T-cell (primary cell): Measurements from ENCODE around the gene NEDD8. TPM values are rescaled to one million over a fixed set of nuclear protein-coding genes. Genes with fewer than 3 reads are reported as not detected.

Experiments used
- ATAC-seq, 4 experiments: fragments of 200-7000 bp in 3 of 4; fragments of 150-1000 bp in 1 of 4; cut with Tn5 transposase; replicated peaks in 1 of 4; 1 replicate in 3 of 4; 2 replicates in 1 of 4; pipeline ENCODE4 v1.10.0; 2021; ENCODE audit warnings: moderate library complexity in 3 of 4, mild to moderate bottlenecking in 2 of 4, moderate number of reproducible peaks in 1 of 4
- CTCF ChIA-PET, 2 donors: fragments of 300-600 bp; sonication (Branson Sonifier 250); formaldehyde crosslinking; loops; one replicate each; lab custom pipeline; 2022; ENCODE audit warnings: antibody characterized with exemption in 2 of 2; lab: Charles Lee
- POLR2A ChIA-PET, 2 donors: fragments of 300-600 bp; sonication (Branson Sonifier 250); formaldehyde crosslinking; loops; one replicate each; lab custom pipeline; 2022; ENCODE audit warnings: antibody characterized with exemption in 2 of 2; lab: Charles Lee
- DNase-seq, 35 experiments: peaks; one replicate each; pipeline versions ENCODE4 v3.0.0 to v3.0.0-alpha.2; 2013 to 2023
- H3K27ac ChIP-seq: one replicate; pipeline ENCODE4 v1.5.1; 2013; ENCODE audit warnings: low read length
- H3K27me3 ChIP-seq, 2 experiments: replicated peaks in 1 of 2; 1 replicate in 1 of 2; 2 replicates in 1 of 2; pipeline versions ENCODE4 v1.6.1 to v1.7.0; 2013; ENCODE audit warnings: low read length in 1 of 2, mixed read lengths in 1 of 2; ENCODE audit not compliant: control insufficient read depth in 2 of 2, insufficient read depth in 2 of 2; ENCODE audit errors: extremely low read depth in 1 of 2
- H3K36me3 ChIP-seq, 2 donors: 1 replicate in 1 of 2; 2 replicates in 1 of 2; pipeline versions ENCODE4 v1.6.1 to v1.7.0; 2013; ENCODE audit warnings: low read length in 1 of 2; ENCODE audit not compliant: control insufficient read depth in 2 of 2, insufficient read depth in 1 of 2; ENCODE audit errors: extremely low read depth in 1 of 2
- H3K4me1 ChIP-seq, 2 experiments: 1 replicate in 1 of 2; 2 replicates in 1 of 2; pipeline versions ENCODE4 v1.6.1 to v1.7.0; 2013; ENCODE audit warnings: low read length in 2 of 2, mixed read lengths in 1 of 2; ENCODE audit not compliant: insufficient read depth in 2 of 2, control insufficient read depth in 1 of 2; ENCODE audit errors: extremely low read depth in 1 of 2
- H3K4me3 ChIP-seq, 2 donors: 1 replicate in 1 of 2; 2 replicates in 1 of 2; pipeline versions ENCODE4 v1.5.1 to v1.7.0; 2013; ENCODE audit warnings: mild to moderate bottlenecking in 2 of 2, low read length in 1 of 2, moderate library complexity in 1 of 2; ENCODE audit not compliant: control insufficient read depth in 1 of 2; ENCODE audit errors: extremely low read depth in 1 of 2
- H3K9me3 ChIP-seq: 2 replicates; pipeline ENCODE4 v1.7.0; 2013
- H3K27ac Mint-ChIP-seq, 2 donors: one replicate each; pipeline ENCODE4 v1.8.0; 2020 to 2021; ENCODE audit warnings: mild to moderate bottlenecking in 2 of 2, mixed read lengths in 2 of 2
- H3K27me3 Mint-ChIP-seq, 2 donors: one replicate each; pipeline ENCODE4 v1.8.0; 2021 to 2022; ENCODE audit warnings: mixed read lengths in 2 of 2
- H3K36me3 Mint-ChIP-seq: one replicate; pipeline ENCODE4 v1.8.0; 2021; ENCODE audit warnings: mixed read lengths
- H3K4me1 Mint-ChIP-seq, 3 donors: one replicate each; pipeline ENCODE4 v1.8.0; 2020 to 2022; ENCODE audit warnings: mixed read lengths in 3 of 3, mild to moderate bottlenecking in 1 of 3
- H3K4me3 Mint-ChIP-seq, 3 donors: one replicate each; pipeline ENCODE4 v1.8.0; 2020 to 2022; ENCODE audit warnings: mild to moderate bottlenecking in 3 of 3, mixed read lengths in 3 of 3, moderate library complexity in 3 of 3
- H3K9me3 Mint-ChIP-seq, 3 donors: one replicate each; pipeline ENCODE4 v1.8.0; 2020 to 2022; ENCODE audit warnings: mixed read lengths in 3 of 3
- WGBS: methylation state at CpG from one replicate; pipeline ENCODE4 v1.1.5; 2013; ENCODE audit warnings: missing lambda C conversion rate; ENCODE audit not compliant: insufficient coverage; 5-methylcytosine and 5-hydroxymethylcytosine counted together
- total RNA-seq, 35 experiments: library from RNA in 6 of 35; stranded (reverse) in 6 of 35; fragments of 120-200 nt in 1 of 35; gene quantifications; one replicate each; pipeline versions ENCODE4 v1.2.1 to v1.2.4 and lab custom pipeline; 2013 to 2026

The NEDD8 gene
- total RNA-seq, 5 donors from 2014 or later (not counting 1 experiment from before 2014, with no cell fraction given), result 92.1 to 107 (median 101) TPM

GRCh38 chr14:24172871-24173281 lies 59.3 kb downstream of the NEDD8 start:
- Mint-ChIP-seq H3K36me3 (peaks cover 24% of the 10 kb centered on the region), H3K9me3 (no peaks in the 10 kb centered on the region), H3K27ac (peak overlapping the region; percentile 41 to 87), H3K4me1 (peaks cover 22 to 44% (median 29%) of the 10 kb centered on the region in 3 donors), H3K27me3 (no peaks in the 10 kb centered on the region), H3K4me3 (peak overlapping the region in 2 of 3 donors; percentile 86 to 91)
- no peaks in the 10 kb centered on the region for H3K27me3 ChIP-seq
- no peak overlapping the region for H3K27ac ChIP-seq
- ChIA-PET CTCF (interaction anchor here in 1 of 2 donors (0.5 kb wide), 1 partner anchor 12 kb away, joined by 3 read pairs; the partner anchor contains the start of gene IRF9), POLR2A (interaction anchor here in 1 of 2 donors (0.9 kb wide), 1 partner anchor 12 kb away, joined by 3 read pairs; the partner anchor contains the start of gene IRF9)
- H3K9me3 ChIP-seq, result no peaks in the 10 kb centered on the region
- no peak overlapping the region for H3K4me3 ChIP-seq
- ATAC-seq (no peak), DNase-seq (peak in 1 of 35 experiments; percentile 25)
- peaks cover 4 to 26% of the 10 kb centered on the region in 2 donors for H3K36me3 ChIP-seq
- H3K4me1 ChIP-seq, result peaks cover 2 to 28% of the 10 kb centered on the region in 2 experiments
- WGBS, result 85% methylated on average over 13 of the region's 20 CpGs

GRCh38 chr14:24172261-24172860 lies 59.8 kb downstream of the NEDD8 start:
- no peak for ATAC-seq
- peaks cover 29% of the 10 kb centered on the region for H3K36me3 Mint-ChIP-seq

GRCh38 chr14:24171422-24172260 lies 60.5 kb downstream of the NEDD8 start, which contains the start of gene REC8:
REC8 (plus strand) TSS chr14:24172080; CDS start chr14:24172553, 473 bp downstream.
- Mint-ChIP-seq H3K36me3 (peaks cover 34% of the 10 kb centered on the region), H3K4me3 (peak within 1 kb of the TSS; percentile 79 to 91 (median 86)), H3K27ac (peak within 1 kb of the TSS; percentile 87 to 93), H3K4me1 (peaks cover 26 to 52% (median 37%) of the 10 kb centered on the region in 3 donors), H3K9me3 (no peaks in the 10 kb centered on the region), H3K27me3 (no peaks in the 10 kb centered on the region)
- H3K36me3 ChIP-seq, result peaks cover 3 to 22% of the 10 kb centered on the region in 2 donors
- DNase-seq (peak; percentile 47 to 87 (median 77)), ATAC-seq (peak; percentile 79 to 88 (median 85))
- ChIA-PET CTCF (interaction anchor here in 1 of 2 donors (0.6 to 0.7 kb wide), 2 partner anchors 9 to 11 kb away, joined by 3 to 4 read pairs; partner anchors contain the start of gene IRF9), POLR2A (interaction anchor here (0.5 to 1.2 kb wide), 6 partner anchors 8 to 227 kb away, joined by 4 to 9 read pairs (median 4); partner anchors contain the start of gene NYNRIN (in 1 of the 2))
- peak within 1 kb of the TSS; percentile 48 to 58 for H3K4me3 ChIP-seq
- H3K4me1 ChIP-seq, result peaks cover 2 to 28% of the 10 kb centered on the region in 2 experiments
- 21% methylated on average over 51 of the region's 63 CpGs for WGBS
- no peaks in the 10 kb centered on the region for H3K9me3 ChIP-seq
- H3K27ac ChIP-seq, result peak within 1 kb of the TSS; percentile 27
- H3K27me3 ChIP-seq, result no peaks in the 10 kb centered on the region

More at GRCh38 chr14:24172261-24172860, 59.8 kb downstream of the NEDD8 start:
- H3K9me3 Mint-ChIP-seq, result no peaks in the 10 kb centered on the region
- peaks cover 4 to 24% of the 10 kb centered on the region in 2 donors for H3K36me3 ChIP-seq
- H3K27ac Mint-ChIP-seq, result peak overlapping the region; percentile 63 to 87
- POLR2A ChIA-PET, result interaction anchor here in 1 of 2 donors (0.5 kb wide), 1 partner anchor 59 kb away, joined by 6 read pairs; no protein-coding TSS in a partner anchor
- no peak for DNase-seq
- no peaks in the 10 kb centered on the region for H3K27me3 ChIP-seq
- 60% methylated on average over 12 of the region's 30 CpGs for WGBS
- CTCF ChIA-PET, result no interaction called here
- no peaks in the 10 kb centered on the region for H3K27me3 Mint-ChIP-seq
- peaks cover 25 to 48% (median 34%) of the 10 kb centered on the region in 3 donors for H3K4me1 Mint-ChIP-seq
- peak overlapping the region; percentile 79 to 91 (median 86) for H3K4me3 Mint-ChIP-seq
- H3K4me1 ChIP-seq, result peaks cover 2 to 28% of the 10 kb centered on the region in 2 experiments
- H3K27ac ChIP-seq, result peak overlapping the region; percentile 27
- H3K9me3 ChIP-seq, result no peaks in the 10 kb centered on the region
- H3K4me3 ChIP-seq, result peak overlapping the region; percentile 48 to 58

- no peaks in the 10 kb centered on the region for H3K9me3 ChIP-seq
- no peaks in the 10 kb centered on the region for H3K27me3 ChIP-seq
- no peak overlapping the region for H3K27ac ChIP-seq
- Mint-ChIP-seq H3K36me3 (peaks cover 53% of the 10 kb centered on the region), H3K4me3 (no peak overlapping the region), H3K27ac (peak overlapping the region in 1 of 2 donors; percentile 76), H3K27me3 (no peaks in the 10 kb centered on the region), H3K9me3 (no peaks in the 10 kb centered on the region), H3K4me1 (peaks cover 51 to 67% (median 65%) of the 10 kb centered on the region in 3 donors)
- POLR2A ChIA-PET, result no interaction called here
- no peak for DNase-seq
- no peak for ATAC-seq
- CTCF ChIA-PET, result no interaction called here
- H3K4me1 ChIP-seq, result peaks cover 6 to 58% of the 10 kb centered on the region in 2 experiments
- H3K36me3 ChIP-seq, result peaks cover 18 to 58% of the 10 kb centered on the region in 2 donors
- 85% methylated on average over 3 of the region's 3 CpGs for WGBS
- H3K4me3 ChIP-seq, result no peak overlapping the region
Measured at GRCh38 chr14:24167469-24168114, 64.6 kb downstream of the NEDD8 start.

Other genes starting within 250 kb of the NEDD8 start
- gene DHRS4L2, start 243.4 kb downstream of the NEDD8 start, total RNA-seq, result 10 to 100 TPM; 14.0 to 21.9 (median 16.4) TPM
- 1 to 10 TPM in 1 of 5 donors, under 1 TPM in 4; 0.38 to 1.9 (median 0.59) TPM for gene CARMIL3, start 180.4 kb downstream of the NEDD8 start, total RNA-seq
- gene CPNE6, start 160.8 kb downstream of the NEDD8 start, total RNA-seq, result not detected
- 10 to 100 TPM; 11.8 to 35.5 (median 29.4) TPM for gene PCK2, start 138.1 kb downstream of the NEDD8 start, total RNA-seq
- 10 to 100 TPM; 78.5 to 94.1 (median 89.6) TPM for gene DCAF11, start 117.6 kb downstream of the NEDD8 start, total RNA-seq
- 1 to 10 TPM; 1.9 to 3.7 (median 3.4) TPM for gene NRL, start 117.4 kb downstream of the NEDD8 start, total RNA-seq
- 1 to 10 TPM; 2.5 to 3.5 (median 3.2) TPM for gene FITM1, start 101.7 kb downstream of the NEDD8 start, total RNA-seq
- gene PSME1, start 96.2 kb downstream of the NEDD8 start, total RNA-seq, result 100 to 1,000 TPM; 221 to 291 (median 259) TPM
- 10 to 100 TPM in 3 of 5 donors, 1 to 10 TPM in 2; 9.3 to 29.8 (median 20.8) TPM for gene EMC9, start 90.8 kb downstream of the NEDD8 start, total RNA-seq
- gene PSME2, start 85.8 kb downstream of the NEDD8 start, total RNA-seq, result 100 to 1,000 TPM; 130 to 192 (median 159) TPM
- 100 to 1,000 TPM in 3 of 5 donors, 10 to 100 TPM in 2; 67.7 to 131 (median 100) TPM for gene RNF31, start 84.9 kb downstream of the NEDD8 start, total RNA-seq
- gene IRF9, start 71.1 kb downstream of the NEDD8 start, total RNA-seq, result 100 to 1,000 TPM; 201 to 285 (median 215) TPM
- 10 to 100 TPM; 32.4 to 82.5 (median 41.5) TPM for gene REC8, start 60.3 kb downstream of the NEDD8 start, total RNA-seq
- 10 to 100 TPM; 34.4 to 53.4 (median 39.6) TPM for gene IPO4, start 43.6 kb downstream of the NEDD8 start, total RNA-seq
- 10 to 100 TPM; 19.0 to 29.5 (median 21.8) TPM for gene TM9SF1, start 36.9 kb downstream of the NEDD8 start, total RNA-seq
- 1 to 10 TPM in 2 of 5 donors, under 1 TPM in 3; 0.35 to 1.4 (median 0.44) TPM for gene TSSK4, start 26.7 kb downstream of the NEDD8 start, total RNA-seq
- gene CHMP4A, start 18.9 kb downstream of the NEDD8 start, total RNA-seq, result 10 to 100 TPM; 81.9 to 99.6 (median 92.8) TPM
- 10 to 100 TPM in 3 of 5 donors, 1 to 10 TPM in 2; 7.2 to 17.5 (median 12.1) TPM for gene MDP1, start 16.3 kb downstream of the NEDD8 start, total RNA-seq
- 10 to 100 TPM; 53.8 to 81.2 (median 64.0) TPM for gene GMPR2, start 562 bp upstream of the NEDD8 start, total RNA-seq
- gene TINF2, start 10.3 kb upstream of the NEDD8 start, total RNA-seq, result 100 to 1,000 TPM; 119 to 160 (median 139) TPM
- gene TGM1, start 30.8 kb upstream of the NEDD8 start, total RNA-seq, result 10 to 100 TPM in 2 of 5 donors, 1 to 10 TPM in 3; 4.9 to 13.5 (median 9.4) TPM
- 10 to 100 TPM; 49.3 to 66.5 (median 62.4) TPM for gene RABGGTA, start 39.2 kb upstream of the NEDD8 start, total RNA-seq
- gene DHRS1, start 67.4 kb upstream of the NEDD8 start, total RNA-seq, result 10 to 100 TPM; 34.2 to 47.6 (median 39.1) TPM
- gene NOP9, start 67.5 kb upstream of the NEDD8 start, total RNA-seq, result 10 to 100 TPM; 29.7 to 33.2 (median 30.8) TPM
- 10 to 100 TPM; 13.0 to 22.8 (median 20.8) TPM for gene CIDEB, start 75.6 kb upstream of the NEDD8 start, total RNA-seq
- gene LTB4R2, start 77.8 kb upstream of the NEDD8 start, total RNA-seq, result 10 to 100 TPM; 18.6 to 25.2 (median 20.3) TPM
- 10 to 100 TPM; 17.0 to 29.0 (median 18.0) TPM for gene LTB4R, start 79.1 kb upstream of the NEDD8 start, total RNA-seq
- 10 to 100 TPM in 1 of 5 donors, 1 to 10 TPM in 4; 7.8 to 10.4 (median 8.5) TPM for gene ADCY4, start 102.7 kb upstream of the NEDD8 start, total RNA-seq
- gene RIPK3, start 107.6 kb upstream of the NEDD8 start, total RNA-seq, result 10 to 100 TPM; 26.2 to 68.3 (median 59.2) TPM
- gene NFATC4, start 135.8 kb upstream of the NEDD8 start, total RNA-seq, result under 1 TPM in 4 of 5 donors, not detected in 1; 0.16 to 0.82 (median 0.39) TPM
- gene NYNRIN, start 166.6 kb upstream of the NEDD8 start, total RNA-seq, result under 1 TPM; 0.28 to 0.95 (median 0.61) TPM
- 10 to 100 TPM in 1 of 5 donors, 1 to 10 TPM in 4; 3.9 to 13.5 (median 5.0) TPM for gene CBLN3, start 197.3 kb upstream of the NEDD8 start, total RNA-seq
- gene KHNYN, start 197.6 kb upstream of the NEDD8 start, total RNA-seq, result 100 to 1,000 TPM; 126 to 166 (median 146) TPM
- 100 to 1,000 TPM in 3 of 5 donors, 10 to 100 TPM in 2; 79.6 to 154 (median 109) TPM for gene SDR39U1, start 210.4 kb upstream of the NEDD8 start, total RNA-seq